CD4-positive, alpha-beta T cell treated with Interleukin-2 at 100 ng/mL for 4 hours (primary cell): ENCODE results near the gene MAP4.

ENCODE experiments used
- DNase-seq: peaks from one replicate; pipeline ENCODE4 v3.0.0-alpha.2; 2020; ENCODE audit warnings: low spot score

Gene MAP4

DNA sequence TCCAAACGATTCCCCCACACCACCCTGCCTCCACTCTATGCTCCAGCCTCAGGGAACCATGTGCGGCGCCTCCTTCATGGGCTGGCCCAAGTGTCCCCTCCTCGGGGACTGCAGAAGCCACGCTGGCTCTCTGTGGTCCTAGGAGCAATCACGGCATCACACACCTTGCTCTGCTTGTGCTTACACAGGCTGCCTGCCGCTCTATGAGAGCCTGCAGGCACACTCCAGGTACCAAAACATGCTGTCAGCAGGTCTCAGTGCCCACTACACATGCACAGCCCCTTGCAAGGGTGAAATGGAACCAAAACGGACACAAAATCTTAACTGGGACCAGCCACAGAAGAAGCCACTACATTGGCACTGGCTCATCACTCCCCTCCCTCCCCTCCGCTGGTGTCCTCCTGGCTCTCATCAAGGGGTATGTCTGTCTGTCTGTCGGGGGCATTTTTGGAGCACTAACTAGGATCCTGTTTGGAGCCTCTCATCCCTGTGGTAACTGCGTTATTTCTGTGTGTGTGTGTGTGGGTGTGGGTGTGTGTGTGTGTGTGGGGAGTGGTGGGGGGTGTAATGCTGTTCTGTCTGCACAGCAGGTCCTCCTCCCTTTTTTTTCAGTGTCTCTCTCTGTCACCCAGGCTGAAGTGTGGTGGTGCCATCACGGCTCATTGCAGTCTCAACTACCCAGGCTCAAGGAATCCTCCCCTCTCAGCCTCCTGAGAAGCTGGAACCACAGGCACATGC lies 152.7 kb downstream of the MAP4 start:
- no peak for DNase-seq

DNA sequence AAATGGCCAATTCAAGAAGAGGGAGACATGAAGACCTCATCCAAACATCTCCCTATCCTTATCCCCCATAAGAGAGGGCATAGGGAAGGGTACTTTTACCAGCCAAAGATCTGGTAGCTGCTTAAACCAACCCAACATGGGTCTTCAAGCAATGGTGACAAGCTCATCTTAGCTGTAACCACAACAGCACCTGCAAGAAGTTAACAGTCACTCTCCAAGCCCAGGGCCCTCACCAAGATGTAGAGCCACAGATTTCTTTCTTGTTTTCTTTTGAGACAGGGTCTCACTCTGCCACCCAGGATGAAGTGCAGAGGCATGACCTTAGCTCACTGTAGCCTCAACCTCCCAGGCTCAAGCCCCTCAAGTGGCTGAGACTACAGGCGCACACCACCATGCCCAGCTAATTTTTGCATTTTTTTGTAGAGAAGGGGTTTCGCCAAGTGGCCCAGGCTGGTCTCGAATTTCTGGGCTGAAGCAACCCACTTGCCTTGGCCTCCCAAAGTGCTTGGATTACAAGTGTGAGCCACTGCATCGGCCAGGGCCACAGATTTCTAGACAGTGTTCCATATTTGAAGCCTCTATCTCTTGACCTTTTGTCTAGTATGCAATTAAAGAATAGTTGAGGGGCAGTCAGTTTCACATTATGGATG lies 156.1 kb downstream of the MAP4 start:
- no peak for DNase-seq

DNA sequence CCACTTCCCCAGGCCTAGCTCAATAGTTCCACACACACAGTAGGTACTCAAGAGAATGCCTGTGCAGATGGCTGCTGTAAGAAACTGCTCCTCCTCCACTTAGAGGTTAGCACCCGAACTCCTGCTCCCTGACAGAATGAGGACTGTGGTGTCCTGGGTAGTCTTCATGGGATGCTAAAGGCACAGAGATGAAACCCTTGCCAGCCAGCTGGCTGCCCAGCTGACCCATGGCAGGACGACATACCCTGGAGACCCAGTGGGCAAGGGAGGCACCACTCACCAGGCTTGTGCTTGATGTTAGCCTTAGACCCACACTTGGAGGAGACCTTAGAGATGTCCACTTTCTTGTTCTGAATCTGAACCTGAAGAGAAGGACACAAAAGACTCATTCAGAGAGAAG lies 159.1 kb downstream of the MAP4 start:
- no peak for DNase-seq

DNA sequence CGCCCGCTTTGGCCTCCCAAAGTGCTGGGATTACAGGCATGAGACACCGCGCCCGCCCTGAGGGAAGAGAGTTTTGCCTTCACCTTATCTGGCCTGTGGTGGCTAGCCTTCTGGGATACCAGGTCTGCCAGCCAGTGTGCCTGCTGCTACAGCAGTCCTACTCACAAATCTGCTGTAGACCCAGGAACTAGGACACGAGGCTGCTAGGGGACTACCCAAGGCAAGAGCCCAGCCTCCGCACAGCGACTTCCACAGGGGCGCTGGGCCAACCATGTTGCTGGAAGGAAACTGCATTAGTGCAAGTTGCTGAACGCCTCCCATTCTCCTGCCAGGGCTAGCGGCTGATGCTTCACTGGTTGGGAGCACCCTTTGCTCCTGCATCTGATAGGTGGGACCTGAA lies 159.5 kb downstream of the MAP4 start:
- no peak for DNase-seq

DNA sequence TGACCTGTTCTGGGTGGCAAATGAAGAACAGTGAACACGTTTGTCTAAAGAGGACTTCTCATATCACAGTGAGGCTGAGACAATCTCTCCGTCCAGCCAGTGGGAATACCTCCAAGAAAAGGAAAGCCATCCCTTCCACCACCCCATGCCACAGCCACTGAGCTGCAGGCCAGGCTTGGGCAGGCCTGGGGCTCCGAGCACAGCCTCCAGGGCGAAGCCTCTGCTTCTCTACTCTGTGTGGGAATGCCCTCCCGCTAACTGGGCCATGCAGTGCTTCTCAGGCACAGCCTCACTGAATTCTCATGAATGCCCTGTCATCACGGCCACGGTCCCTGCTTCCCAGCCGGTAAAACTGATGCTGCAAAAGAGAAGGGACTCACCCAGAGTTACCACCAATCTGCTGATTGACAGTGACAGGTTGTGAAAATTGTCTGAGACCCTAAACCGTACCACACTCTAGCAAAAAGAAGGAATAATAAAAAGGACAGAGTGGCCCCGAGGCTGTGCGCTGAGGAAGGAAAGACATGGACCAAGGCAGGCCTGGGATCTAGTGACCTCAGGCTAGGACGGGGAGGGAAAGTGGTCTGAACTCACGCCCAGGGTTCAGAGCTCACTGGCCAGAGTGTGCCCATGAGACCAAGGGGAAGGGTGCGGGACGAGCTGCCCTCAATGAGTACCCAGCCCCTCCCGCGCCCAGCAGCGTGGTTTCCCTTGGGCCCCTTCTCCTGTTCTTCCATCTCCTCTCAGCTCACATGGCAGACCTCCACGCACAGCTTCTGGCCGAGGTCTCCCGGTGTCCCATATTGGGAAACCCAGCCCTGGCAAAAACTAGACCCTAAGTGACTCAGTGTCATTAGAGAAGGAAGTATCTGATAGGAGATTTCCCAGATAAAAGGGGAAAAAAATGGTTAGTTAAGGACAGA lies 160.5 kb downstream of the MAP4 start:
- no peak for DNase-seq

DNA sequence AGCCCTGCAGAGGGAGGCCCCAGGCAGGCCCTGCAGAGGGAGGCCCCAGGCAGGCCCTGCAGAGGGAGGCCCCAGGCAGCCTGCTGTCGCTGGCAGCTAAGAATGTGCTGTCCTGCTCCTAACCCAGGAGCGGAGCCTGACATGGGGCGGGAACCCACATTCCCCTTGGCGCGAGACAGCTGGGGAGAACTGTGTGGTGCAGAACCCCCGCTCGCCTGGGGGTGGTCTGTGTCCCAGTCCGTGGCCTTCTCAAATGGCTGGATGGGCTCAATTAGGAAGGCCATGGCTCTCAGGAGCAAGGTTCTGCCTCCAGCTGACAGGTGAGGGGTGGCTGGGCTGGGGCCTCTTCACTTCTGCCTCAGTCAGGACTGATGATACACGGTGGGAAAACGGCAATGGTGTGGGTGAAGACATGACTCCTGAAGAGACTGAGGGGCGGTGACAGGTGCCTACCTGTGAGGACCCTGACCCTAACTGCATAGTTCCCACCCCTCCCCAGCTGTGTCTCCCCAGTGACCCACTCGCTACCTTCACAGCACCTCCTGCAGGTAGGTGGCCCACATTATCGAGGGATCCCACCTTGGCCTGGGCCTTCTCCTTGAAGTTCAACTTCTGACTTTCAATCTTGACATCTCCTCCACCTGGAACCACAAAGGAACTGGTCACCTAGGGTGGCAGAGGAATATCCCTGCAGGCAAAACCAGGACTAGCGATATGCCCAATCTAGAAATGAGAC lies 161.3 kb downstream of the MAP4 start:
- DNase-seq, result no peak

DNA sequence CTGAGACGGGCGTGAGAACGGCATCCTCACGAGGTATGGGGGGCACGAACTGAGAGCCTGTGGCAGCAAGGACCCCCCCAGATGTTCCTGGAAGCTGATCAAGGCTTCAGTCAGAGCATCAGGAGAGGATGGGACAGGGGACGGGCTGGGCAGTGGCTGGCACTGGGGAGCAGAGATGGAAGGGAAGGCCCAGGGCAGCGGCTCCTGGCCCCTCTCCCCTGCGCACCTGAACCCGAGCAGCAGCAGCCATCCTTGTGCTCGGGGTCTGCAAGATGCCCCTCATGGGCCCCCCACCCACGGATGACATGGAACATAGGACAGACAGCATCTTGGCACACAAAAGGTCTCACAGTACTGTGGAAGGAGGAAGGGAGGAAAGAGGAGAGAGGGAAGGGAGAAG lies 161.9 kb downstream of the MAP4 start:
- no peak for DNase-seq

DNA sequence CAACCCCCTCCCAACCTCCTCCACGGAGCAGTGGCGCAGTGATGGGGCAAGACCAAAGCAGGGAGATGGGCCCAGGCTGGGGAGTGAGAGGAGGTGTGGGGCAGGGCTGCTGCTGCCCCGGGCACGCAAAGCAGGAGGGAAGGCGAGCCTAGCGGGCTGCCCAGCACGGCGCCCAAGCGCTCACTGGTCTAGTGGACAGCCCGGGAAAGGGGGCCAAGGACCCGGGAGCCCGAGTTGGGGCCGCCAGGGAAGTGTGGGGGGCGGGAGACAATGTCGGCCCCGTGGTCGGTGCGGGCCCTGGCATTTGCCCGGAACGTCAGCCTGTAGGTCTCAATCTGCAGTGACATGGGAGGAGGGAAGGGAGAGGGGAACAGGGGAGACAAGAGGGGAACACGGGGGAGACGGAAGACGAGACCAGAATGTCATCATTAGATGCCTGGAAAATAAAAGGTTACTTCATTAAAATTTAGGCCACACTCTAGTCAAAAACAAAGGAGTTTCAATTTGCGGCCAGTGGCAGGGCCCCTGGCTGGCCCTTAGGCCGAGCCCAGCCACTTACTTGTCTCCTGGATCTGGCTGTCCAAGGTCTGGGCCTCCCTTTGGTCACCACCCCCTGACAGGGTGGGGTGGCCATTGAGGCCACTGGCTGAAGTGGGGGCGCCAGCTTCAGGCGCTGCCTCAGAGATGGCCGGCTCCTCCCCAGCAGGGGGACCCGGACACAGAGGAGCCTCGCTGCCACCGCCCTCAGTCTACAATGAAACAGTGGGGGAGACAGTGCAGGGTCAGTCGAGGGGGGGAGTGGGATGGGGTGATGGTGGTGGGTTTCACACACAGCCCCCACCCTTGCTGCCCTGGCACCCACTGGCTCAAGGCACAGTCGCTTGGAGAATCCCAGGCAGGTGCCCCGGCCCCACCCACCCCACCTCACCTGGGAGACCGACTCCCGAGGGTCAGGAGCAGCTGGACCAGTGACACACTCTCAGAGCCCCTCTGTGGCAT lies 163.3 kb downstream of the MAP4 start:
- no peak for DNase-seq

DNA sequence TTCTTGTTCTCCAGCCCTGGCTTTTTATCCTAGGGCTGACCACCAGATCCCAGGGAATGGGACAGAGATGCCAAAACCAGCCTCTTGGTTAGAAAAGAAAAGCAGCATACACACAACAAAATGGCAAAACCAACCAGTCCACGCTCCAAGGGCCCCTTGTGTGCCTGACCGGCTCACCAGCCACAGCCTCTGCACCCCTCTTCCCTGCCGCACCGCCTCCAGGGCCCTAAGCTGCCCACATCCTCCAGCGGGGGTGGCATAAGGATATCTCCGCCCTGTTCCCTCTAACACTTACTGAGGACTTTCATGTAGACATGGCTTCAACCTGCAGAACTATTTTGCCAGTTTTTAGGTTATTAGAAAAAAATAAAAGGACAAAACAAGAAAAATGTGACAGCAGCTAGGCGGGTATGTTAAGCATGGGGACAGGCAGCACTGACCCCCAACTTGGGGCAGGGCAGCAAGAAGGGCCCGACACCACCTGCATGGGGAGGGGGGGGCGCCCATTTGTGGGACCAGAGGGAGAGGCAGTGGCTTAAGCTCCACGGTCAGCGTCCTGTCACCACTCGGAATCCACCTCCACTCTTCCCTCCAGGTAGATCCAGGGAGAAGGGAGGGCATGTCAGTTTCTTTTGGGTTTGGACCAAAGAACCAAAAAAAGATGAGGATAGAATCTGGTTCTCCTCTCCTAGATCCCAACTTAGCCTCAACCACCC lies 164.2 kb downstream of the MAP4 start:
- DNase-seq, result no peak

DNA sequence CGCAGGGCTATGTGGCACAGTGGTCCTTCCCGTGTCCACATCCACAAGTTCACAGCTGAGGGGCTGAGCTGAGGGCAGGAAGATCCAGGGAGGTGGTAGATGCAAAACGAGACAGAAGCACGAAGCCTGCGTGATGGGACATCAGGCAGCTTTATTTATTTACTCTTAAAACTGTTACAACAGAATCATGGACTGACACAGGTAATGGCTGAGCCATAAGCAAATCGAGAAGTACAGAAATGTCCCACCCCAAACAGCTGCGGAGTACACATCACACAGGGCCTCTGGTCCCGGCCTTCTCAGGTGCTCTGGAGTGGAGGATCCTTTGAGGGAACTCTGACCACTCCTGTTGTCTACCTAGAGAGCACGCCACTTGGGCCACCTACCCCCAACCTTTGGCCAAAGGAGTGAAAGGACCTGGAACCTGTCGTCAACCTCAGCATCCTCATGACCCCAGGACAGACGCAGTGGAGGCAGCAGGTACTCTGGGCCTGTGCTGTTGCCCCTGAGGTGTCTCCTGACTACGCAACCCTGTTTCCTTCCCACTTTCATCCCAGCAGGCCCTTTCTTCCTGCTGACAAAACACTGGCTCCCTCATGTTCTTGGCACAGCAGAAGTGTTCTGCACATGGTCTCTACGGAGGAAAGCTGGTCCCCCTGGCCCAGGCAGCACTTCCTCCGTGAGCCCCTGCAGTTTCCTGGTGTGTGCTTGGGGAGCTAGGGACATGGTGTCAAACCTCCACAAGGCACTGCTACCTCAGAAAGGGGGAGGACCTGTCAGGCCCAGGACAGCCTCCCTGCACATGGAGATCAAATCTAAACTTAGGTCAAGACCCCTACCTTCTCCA lies 165.4 kb downstream of the MAP4 start:
- DNase-seq, result no peak

DNA sequence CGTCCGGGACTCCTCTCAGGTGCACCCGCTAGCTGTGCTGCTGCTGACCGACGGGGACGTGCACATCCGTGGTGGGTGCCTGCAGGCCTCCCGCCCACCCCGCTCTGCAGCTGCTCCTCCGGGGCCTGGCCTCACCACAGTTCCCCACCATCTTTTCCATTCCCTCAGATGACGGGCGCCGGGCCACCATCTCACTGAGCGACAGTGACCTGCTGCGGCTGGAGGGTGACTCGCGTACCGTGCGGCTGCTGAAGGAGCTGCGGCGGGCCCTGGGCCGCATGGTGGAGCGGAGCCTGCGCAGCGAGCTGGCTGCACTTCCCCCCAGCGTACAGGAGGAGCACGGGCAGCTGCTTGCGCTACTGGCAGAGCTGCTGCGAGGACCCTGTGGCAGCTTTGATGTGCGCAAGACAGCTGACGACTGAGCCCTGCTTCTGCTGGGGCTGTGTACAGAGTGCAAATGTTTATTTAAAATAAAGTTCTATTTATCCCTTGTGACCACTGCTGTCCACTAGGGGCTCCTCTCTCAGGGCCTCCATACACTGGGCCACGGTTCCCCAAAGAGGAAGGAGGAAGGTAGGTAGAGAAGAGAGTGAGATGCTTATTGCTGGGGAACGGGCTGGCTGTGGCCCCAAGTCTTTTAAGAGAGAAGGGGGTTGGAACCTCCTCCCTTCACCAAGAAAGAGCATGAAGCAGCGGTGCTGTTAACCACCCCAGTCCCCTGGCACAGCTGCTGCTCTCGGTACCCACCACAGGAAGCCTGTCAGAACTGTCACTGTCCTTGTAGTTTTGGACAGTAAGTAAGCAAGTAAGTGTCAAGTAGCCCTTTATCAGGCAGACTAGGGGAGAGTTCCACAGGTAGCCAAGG lies 166.3 kb downstream of the MAP4 start:
- DNase-seq, result no peak

DNA sequence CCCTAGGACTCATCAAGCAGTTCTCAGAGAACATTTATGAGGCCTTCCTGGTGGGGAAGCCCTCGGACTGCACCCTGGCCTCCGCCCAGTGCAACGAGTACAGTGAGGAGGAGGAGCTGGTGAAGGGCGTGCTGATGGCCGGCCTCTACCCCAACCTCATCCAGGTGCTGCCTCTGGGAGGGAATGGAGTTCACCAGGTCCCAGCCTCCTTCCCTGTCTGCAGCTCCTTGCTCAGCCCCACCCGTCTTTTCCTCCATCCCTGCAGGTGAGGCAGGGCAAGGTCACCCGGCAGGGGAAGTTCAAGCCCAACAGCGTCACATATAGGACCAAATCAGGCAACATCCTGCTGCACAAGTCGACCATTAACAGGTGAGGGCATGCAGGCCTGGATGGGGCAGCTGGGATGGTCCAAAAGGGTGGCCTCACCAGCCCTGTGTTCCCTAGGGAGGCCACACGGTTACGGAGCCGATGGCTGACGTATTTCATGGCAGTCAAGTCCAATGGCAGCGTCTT lies 167.0 kb downstream of the MAP4 start:
- DNase-seq, result no peak

DNA sequence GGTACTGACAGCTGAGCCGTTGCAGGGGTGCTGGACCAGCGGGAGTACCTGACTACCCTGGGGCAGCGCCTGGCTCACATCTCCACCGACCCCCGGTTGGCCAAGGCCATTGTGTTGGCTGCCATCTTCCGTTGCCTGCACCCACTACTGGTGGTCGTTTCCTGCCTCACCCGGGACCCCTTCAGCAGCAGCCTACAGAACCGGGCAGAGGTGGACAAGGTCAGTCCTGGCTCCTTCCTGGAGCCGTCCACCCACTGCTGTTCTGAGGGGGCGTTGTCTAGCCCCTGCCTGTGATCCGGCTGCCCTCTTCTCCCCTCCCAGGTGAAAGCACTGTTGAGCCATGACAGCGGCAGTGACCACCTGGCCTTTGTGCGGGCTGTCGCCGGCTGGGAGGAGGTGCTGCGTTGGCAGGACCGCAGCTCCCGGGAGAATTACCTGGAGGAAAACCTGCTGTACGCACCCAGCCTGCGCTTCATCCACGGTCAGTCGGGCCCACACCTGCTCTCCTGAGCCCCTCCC lies 167.6 kb downstream of the MAP4 start:
- DNase-seq, result no peak

DNA sequence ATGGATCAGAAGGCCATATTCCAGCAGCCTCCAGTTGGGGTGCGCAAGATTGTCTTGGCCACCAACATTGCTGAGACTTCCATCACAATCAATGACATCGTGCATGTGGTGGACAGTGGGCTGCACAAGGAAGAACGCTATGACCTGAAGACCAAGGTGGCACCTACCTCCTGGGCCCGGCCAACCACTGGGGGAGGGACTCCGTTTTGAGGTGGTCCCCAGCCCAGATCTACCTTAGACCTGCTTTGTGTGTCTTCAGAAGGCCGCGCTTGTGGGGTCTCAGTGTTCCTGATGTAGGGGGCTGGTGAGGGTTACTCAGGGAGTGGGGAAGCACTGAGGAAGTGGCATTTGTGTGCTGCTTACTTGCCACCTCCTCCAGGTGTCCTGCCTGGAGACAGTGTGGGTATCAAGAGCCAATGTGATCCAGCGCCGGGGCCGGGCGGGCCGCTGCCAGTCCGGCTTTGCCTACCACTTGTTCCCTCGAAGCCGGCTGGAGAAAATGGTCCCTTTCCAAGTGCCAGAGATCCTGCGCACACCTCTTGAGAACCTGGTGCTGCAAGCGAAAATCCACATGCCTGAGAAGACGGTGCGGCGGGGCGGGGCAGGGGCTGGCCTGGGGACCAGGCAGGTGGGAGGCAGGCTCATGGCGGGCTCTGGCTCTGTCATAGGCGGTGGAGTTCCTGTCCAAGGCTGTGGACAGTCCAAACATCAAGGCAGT lies 168.3 kb downstream of the MAP4 start:
- no peak for DNase-seq

DNA sequence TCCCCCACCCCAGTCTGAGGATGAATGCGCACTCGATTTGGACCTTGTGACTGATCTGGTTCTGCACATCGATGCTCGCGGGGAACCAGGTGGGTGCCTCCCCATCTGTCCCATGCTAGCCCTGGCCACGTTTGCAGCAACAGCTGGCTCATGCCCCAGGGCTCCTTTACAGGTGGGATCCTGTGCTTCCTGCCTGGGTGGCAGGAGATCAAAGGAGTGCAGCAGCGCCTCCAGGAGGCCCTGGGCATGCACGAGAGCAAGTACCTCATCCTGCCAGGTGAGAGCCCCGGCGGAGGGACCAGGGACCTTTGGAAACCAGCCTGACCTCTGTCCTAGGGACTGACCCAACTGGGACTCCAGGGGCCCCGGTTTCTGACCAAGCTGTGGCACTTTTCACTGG lies 169.0 kb downstream of the MAP4 start:
- DNase-seq, result no peak

DNA sequence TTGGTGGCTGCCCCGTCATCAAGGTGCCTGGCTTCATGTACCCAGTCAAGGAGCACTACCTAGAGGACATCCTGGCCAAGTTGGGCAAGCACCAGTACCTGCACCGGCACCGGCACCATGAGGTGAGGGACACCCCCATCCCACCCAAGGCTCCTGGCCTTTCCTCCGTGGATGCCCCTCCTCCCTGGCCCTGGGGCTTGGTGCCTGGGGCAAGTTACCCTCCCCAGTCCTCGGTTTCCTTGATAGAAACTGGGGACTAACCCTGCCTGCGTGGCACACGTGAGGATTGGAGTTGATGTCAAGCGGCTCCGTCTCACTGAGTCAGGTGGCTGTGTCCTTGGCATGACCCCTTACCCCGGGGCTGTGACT lies 169.4 kb downstream of the MAP4 start:
- no peak for DNase-seq

DNA sequence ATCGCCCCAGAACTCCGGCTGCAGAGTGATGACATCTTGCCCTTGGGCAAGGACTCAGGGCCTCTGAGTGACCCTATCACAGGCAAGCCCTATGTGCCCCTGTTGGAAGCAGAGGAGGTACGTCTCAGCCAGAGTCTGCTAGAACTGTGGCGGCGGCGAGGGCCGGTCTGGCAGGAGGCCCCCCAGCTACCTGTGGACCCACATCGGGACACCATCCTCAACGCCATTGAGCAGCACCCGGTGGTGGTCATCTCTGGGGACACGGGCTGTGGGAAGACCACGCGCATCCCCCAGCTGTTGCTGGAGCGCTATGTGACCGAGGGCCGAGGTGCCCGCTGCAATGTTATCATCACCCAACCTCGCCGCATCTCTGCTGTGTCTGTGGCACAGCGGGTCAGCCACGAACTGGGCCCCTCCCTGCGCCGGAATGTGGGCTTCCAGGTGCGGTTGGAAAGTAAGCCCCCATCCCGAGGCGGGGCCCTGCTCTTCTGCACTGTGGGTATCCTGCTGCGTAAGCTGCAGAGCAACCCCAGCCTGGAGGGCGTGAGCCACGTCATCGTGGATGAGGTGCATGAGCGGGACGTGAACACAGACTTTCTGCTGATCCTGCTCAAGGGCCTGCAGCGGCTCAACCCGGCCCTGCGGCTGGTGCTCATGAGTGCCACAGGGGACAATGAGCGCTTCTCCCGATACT lies 169.9 kb downstream of the MAP4 start:
- no peak for DNase-seq
